Thyroid gland (tissue), 4 donors: Measurements from ENCODE around the gene RAI1.

Source experiments
- CTCF ChIP-seq, 6 experiments: fragments of 200-600 bp in 3 of 6; fragments of 450-650 bp in 3 of 6; sonication (generic) in 3 of 6; IDR thresholded peaks; one replicate each; pipeline ENCODE4 v1.5.1; 2016 to 2019; ENCODE audit warnings: antibody characterized with exemption in 6 of 6, mild to moderate bottlenecking in 2 of 6, inconsistent platforms in 1 of 6, moderate library complexity in 1 of 6
- POLR2A ChIP-seq, 2 donors: fragments of 450-650 bp; IDR thresholded peaks; one replicate each; pipeline ENCODE4 v1.6.1; 2017; ENCODE audit warnings: antibody characterized with exemption in 2 of 2, mild to moderate bottlenecking in 2 of 2, moderate library complexity in 1 of 2

- TF ChIP-seq CTCF (IDR thresholded peaks at IDR 0.05) (no peak), POLR2A (IDR thresholded peaks at IDR 0.05) (no peak)
These were observed 44.9 kb upstream of the RAI1 start for GRCh38 chr17:17636272-17636885.
